Measurements from ENCODE around the gene FSD1L. TPM values are rescaled to one million over a fixed set of nuclear protein-coding genes. Genes with fewer than 3 reads are reported as not detected.

The FSD1L gene
- 0.94 and 1.00 TPM in 2 replicates for polyA plus RNA-seq (2013)

GRCh38 chr9:105447814-105448812 is at the start of gene FSD1L:
TSS of gene FSD1L (plus strand) at chr9:105448034. CDS start at chr9:105448221, 187 bp downstream.
- Histone ChIP-seq H3K4ac (ENCODE audit: low read depth, low read length) (no peak within 1 kb of the TSS), H3K27ac (ENCODE audit: low read depth, low read length) (no peak within 1 kb of the TSS), H2BK120ac (ENCODE audit: insufficient read depth, low read length, poor library complexity) (no peak within 1 kb of the TSS), H3K9ac (ENCODE audit: low read length) (peak within 1 kb of the TSS; percentile 86), H4K8ac (ENCODE audit: low read depth, low read length) (peak within 1 kb of the TSS; percentile 88), H3K27me3 (ENCODE audit: insufficient read depth, low read length) (no peaks in the 10 kb centered on the region), H3K79me1 (ENCODE audit: low read length) (no peaks in the 10 kb centered on the region), H3K4me3 (ENCODE audit: low read depth, low read length) (peak within 1 kb of the TSS; percentile 98), H2BK12ac (ENCODE audit: low read length) (no peak within 1 kb of the TSS), H2BK5ac (ENCODE audit: low read depth, low read length, poor library complexity) (no peak within 1 kb of the TSS), H4K91ac (ENCODE audit: low read depth, low read length) (peak within 1 kb of the TSS; percentile 37), H3K79me2 (ENCODE audit: control insufficient read depth, insufficient read depth, low read length, poor library complexity) (no peaks in the 10 kb centered on the region), H3K23ac (ENCODE audit: low read length) (no peak within 1 kb of the TSS), H2AFZ (ENCODE audit: insufficient read depth, low read length, poor library complexity) (peak within 1 kb of the TSS; percentile 71), H3K14ac (ENCODE audit: low read length) (peak within 1 kb of the TSS; percentile 18), H3K4me1 (ENCODE audit: control insufficient read depth in 1 of 2, insufficient read depth in 2 of 2, low read length in 2 of 2) (peaks cover 2 to 6% of the 10 kb centered on the region in 2 experiments), H4K12ac (ENCODE audit: low read depth, low read length) (no peak within 1 kb of the TSS), H3K9me3 (ENCODE audit: insufficient read depth, low read depth, low read length) (no peaks in the 10 kb centered on the region), H3K4me2 (ENCODE audit: low read length) (peak within 1 kb of the TSS; percentile 99), H2AK5ac (ENCODE audit: low read length) (no peak within 1 kb of the TSS), H3K36me3 (ENCODE audit: control insufficient read depth in 1 of 2, insufficient read depth in 2 of 2, low read length in 2 of 2) (no peaks in the 10 kb centered on the region), H3K18ac (ENCODE audit: low read length) (peak within 1 kb of the TSS; percentile 8)
- no CpG with 5 or more reads among the region's 87 CpGs for WGBS (ENCODE audit: extremely low coverage, insufficient coverage, insufficient read length)
- peak; percentile 90 for DNase-seq

- Histone ChIP-seq H3K23ac (ENCODE audit: low read length) (no peak overlapping the region), H2BK5ac (ENCODE audit: low read depth, low read length, poor library complexity) (no peak overlapping the region), H3K14ac (ENCODE audit: low read length) (no peak overlapping the region), H2BK120ac (ENCODE audit: insufficient read depth, low read length, poor library complexity) (no peak overlapping the region), H4K8ac (ENCODE audit: low read depth, low read length) (no peak overlapping the region), H3K4me1 (ENCODE audit: control insufficient read depth in 1 of 2, insufficient read depth in 2 of 2, low read length in 2 of 2) (no peaks in the 10 kb centered on the region), H3K9ac (ENCODE audit: low read length) (no peak overlapping the region), H2AFZ (ENCODE audit: insufficient read depth, low read length, poor library complexity) (no peak overlapping the region), H4K12ac (ENCODE audit: low read depth, low read length) (no peak overlapping the region), H3K18ac (ENCODE audit: low read length) (no peak overlapping the region), H3K4me2 (ENCODE audit: low read length) (no peak overlapping the region), H4K91ac (ENCODE audit: low read depth, low read length) (no peak overlapping the region), H3K79me2 (ENCODE audit: control insufficient read depth, insufficient read depth, low read length, poor library complexity) (no peaks in the 10 kb centered on the region), H3K27ac (ENCODE audit: low read depth, low read length) (no peak overlapping the region), H3K36me3 (ENCODE audit: control insufficient read depth in 1 of 2, insufficient read depth in 2 of 2, low read length in 2 of 2) (no peaks in the 10 kb centered on the region), H3K4me3 (ENCODE audit: low read depth, low read length) (no peak overlapping the region), H3K4ac (ENCODE audit: low read depth, low read length) (no peak overlapping the region), H2AK5ac (ENCODE audit: low read length) (no peak overlapping the region), H3K27me3 (ENCODE audit: insufficient read depth, low read length) (no peaks in the 10 kb centered on the region), H3K79me1 (ENCODE audit: low read length) (no peaks in the 10 kb centered on the region), H3K9me3 (ENCODE audit: insufficient read depth, low read depth, low read length) (no peaks in the 10 kb centered on the region), H2BK12ac (ENCODE audit: low read length) (no peak overlapping the region)
- no peak for DNase-seq
- no CpG with 5 or more reads among the region's 2 CpGs for WGBS (ENCODE audit: extremely low coverage, insufficient coverage, insufficient read length)
Observed at GRCh38 chr9:105399117-105399516, 48.7 kb upstream of the FSD1L start.

- Histone ChIP-seq H3K14ac (ENCODE audit: low read length) (no peak overlapping the region), H2BK5ac (ENCODE audit: low read depth, low read length, poor library complexity) (no peak overlapping the region), H2BK120ac (ENCODE audit: insufficient read depth, low read length, poor library complexity) (no peak overlapping the region), H3K4me2 (ENCODE audit: low read length) (no peak overlapping the region), H3K9ac (ENCODE audit: low read length) (no peak overlapping the region), H2AK5ac (ENCODE audit: low read length) (no peak overlapping the region), H3K27ac (ENCODE audit: low read depth, low read length) (no peak overlapping the region), H4K8ac (ENCODE audit: low read depth, low read length) (no peak overlapping the region), H3K79me1 (ENCODE audit: low read length) (no peaks in the 10 kb centered on the region), H3K79me2 (ENCODE audit: control insufficient read depth, insufficient read depth, low read length, poor library complexity) (no peaks in the 10 kb centered on the region), H4K91ac (ENCODE audit: low read depth, low read length) (no peak overlapping the region), H3K27me3 (ENCODE audit: insufficient read depth, low read length) (no peaks in the 10 kb centered on the region), H3K23ac (ENCODE audit: low read length) (no peak overlapping the region), H2AFZ (ENCODE audit: insufficient read depth, low read length, poor library complexity) (no peak overlapping the region), H3K18ac (ENCODE audit: low read length) (no peak overlapping the region), H3K9me3 (ENCODE audit: insufficient read depth, low read depth, low read length) (no peaks in the 10 kb centered on the region), H2BK12ac (ENCODE audit: low read length) (no peak overlapping the region), H3K4ac (ENCODE audit: low read depth, low read length) (no peak overlapping the region), H3K4me3 (ENCODE audit: low read depth, low read length) (no peak overlapping the region), H3K4me1 (ENCODE audit: control insufficient read depth in 1 of 2, insufficient read depth in 2 of 2, low read length in 2 of 2) (no peaks in the 10 kb centered on the region), H4K12ac (ENCODE audit: low read depth, low read length) (no peak overlapping the region), H3K36me3 (ENCODE audit: control insufficient read depth in 1 of 2, insufficient read depth in 2 of 2, low read length in 2 of 2) (no peaks in the 10 kb centered on the region)
- WGBS (ENCODE audit: extremely low coverage, insufficient coverage, insufficient read length), result no CpG with 5 or more reads among the region's 3 CpGs
- no peak for DNase-seq
Observed at GRCh38 chr9:105401651-105402050, 46.2 kb upstream of the FSD1L start.

GRCh38 chr9:105403552-105404248 is 44.1 kb upstream of the FSD1L start:
- no peaks in the 10 kb centered on the region for H3K36me3 ChIP-seq (ENCODE audit: control insufficient read depth in 1 of 2, insufficient read depth in 2 of 2, low read length in 2 of 2)
- no peaks in the 10 kb centered on the region for H3K9me3 ChIP-seq (ENCODE audit: insufficient read depth, low read depth, low read length)
- H2AFZ ChIP-seq (ENCODE audit: insufficient read depth, low read length, poor library complexity), result no peak overlapping the region
- DNase-seq, result no peak
- no peak overlapping the region for H3K4me3 ChIP-seq (ENCODE audit: low read depth, low read length)
- no peak overlapping the region for H3K4ac ChIP-seq (ENCODE audit: low read depth, low read length)
- no peak overlapping the region for H3K18ac ChIP-seq (ENCODE audit: low read length)
- no peak overlapping the region for H2BK120ac ChIP-seq (ENCODE audit: insufficient read depth, low read length, poor library complexity)
- no peaks in the 10 kb centered on the region for H3K79me2 ChIP-seq (ENCODE audit: control insufficient read depth, insufficient read depth, low read length, poor library complexity)
- H2BK12ac ChIP-seq (ENCODE audit: low read length), result no peak overlapping the region
- H4K12ac ChIP-seq (ENCODE audit: low read depth, low read length), result no peak overlapping the region
- WGBS (ENCODE audit: extremely low coverage, insufficient coverage, insufficient read length), result no CpG with 5 or more reads among the region's 6 CpGs
- no peak overlapping the region for H3K4me2 ChIP-seq (ENCODE audit: low read length)
- no peak overlapping the region for H3K14ac ChIP-seq (ENCODE audit: low read length)
- no peak overlapping the region for H4K91ac ChIP-seq (ENCODE audit: low read depth, low read length)
- H2AK5ac ChIP-seq (ENCODE audit: low read length), result no peak overlapping the region
- H3K27me3 ChIP-seq (ENCODE audit: insufficient read depth, low read length), result no peaks in the 10 kb centered on the region
- H4K8ac ChIP-seq (ENCODE audit: low read depth, low read length), result no peak overlapping the region
- H3K4me1 ChIP-seq (ENCODE audit: control insufficient read depth in 1 of 2, insufficient read depth in 2 of 2, low read length in 2 of 2), result no peaks in the 10 kb centered on the region
- no peak overlapping the region for H3K23ac ChIP-seq (ENCODE audit: low read length)
- H3K9ac ChIP-seq (ENCODE audit: low read length), result no peak overlapping the region
- no peaks in the 10 kb centered on the region for H3K79me1 ChIP-seq (ENCODE audit: low read length)
- no peak overlapping the region for H2BK5ac ChIP-seq (ENCODE audit: low read depth, low read length, poor library complexity)
- H3K27ac ChIP-seq (ENCODE audit: low read depth, low read length), result no peak overlapping the region
